HepG2 (cell line): ENCODE data around the gene SNU13. TPM values are rescaled to one million over a fixed set of nuclear protein-coding genes. Genes with fewer than 3 reads are reported as not detected.

Experiments
- ATAC-seq: fragments of 200-7000 bp; cut with Tn5 transposase; 3 replicates; pipeline ENCODE4 v1.9.1; 2020; ENCODE audit warnings: mild to moderate bottlenecking, moderate library complexity
- BruUV-seq: library from RNA; stranded (reverse); fragments of 400-500 nt; replicated peaks from 2 replicates; lab custom pipeline; 2021; lab: Mats Ljungman, UMichigan
- CTCF ChIA-PET: fragments of 300-600 bp; formaldehyde crosslinking; extraction: SDS; loops from one replicate; lab custom pipeline; 2021; ENCODE audit warnings: low total read pairs, inconsistent platforms, low intra/inter-chr PET ratio; lab: Yijun Ruan, JAX
- POLR2A ChIA-PET: fragments of 350-600 bp; sonication (Branson Sonifier 250); formaldehyde crosslinking; loops from one replicate; lab custom pipeline; 2020; ENCODE audit warnings: antibody characterized with exemption, inconsistent platforms; lab: Yijun Ruan, JAX
- DNase-seq: peaks from one replicate; pipeline ENCODE4 v3.0.0-alpha.2; 2015; ENCODE audit warnings: low spot score
- FAIRE-seq: peaks from 3 replicates; lab custom pipeline; 2011; peaks lifted over from hg19 to GRCh38; lab: Jason Lieb, UNC
- H2AFZ ChIP-seq: one replicate; pipeline ENCODE4 v1.6.1; 2011; ENCODE audit warnings: low read length, inconsistent platforms
- H3K27ac ChIP-seq: fragments of 300-600 bp; 3 replicates; pipeline ENCODE4 v1.8.0; 2011; ENCODE audit warnings: mixed run types, mild to moderate bottlenecking, mixed read lengths, low read length, inconsistent platforms; ENCODE audit not compliant: insufficient read depth; ENCODE audit errors: extremely low read length
- H3K27me3 ChIP-seq, 2 experiments: fragments of 200-600 bp in 1 of 2; 2 replicates in 1 of 2; 3 replicates in 1 of 2; pipeline versions ENCODE4 v1.6.0 to v1.8.0; 2011; ENCODE audit warnings: low read length in 2 of 2, mild to moderate bottlenecking in 2 of 2, moderate library complexity in 2 of 2, inconsistent platforms in 1 of 2; ENCODE audit not compliant: insufficient read depth in 2 of 2, control insufficient read depth in 1 of 2
- H3K36me3 ChIP-seq, 2 experiments: fragments of 200-600 bp in 1 of 2; replicated peaks in 1 of 2; 2 replicates in 1 of 2; 3 replicates in 1 of 2; pipeline versions ENCODE4 v1.5.1 to v1.8.0; 2011; ENCODE audit warnings: low read length in 2 of 2, inconsistent platforms in 1 of 2; ENCODE audit not compliant: insufficient read depth in 2 of 2, control insufficient read depth in 1 of 2
- H3K4me1 ChIP-seq: 2 replicates; pipeline ENCODE4 v1.5.1; 2012; ENCODE audit warnings: low read length, inconsistent platforms; ENCODE audit not compliant: insufficient read depth
- H3K4me2 ChIP-seq: 2 replicates; pipeline ENCODE4 v1.6.0; 2011; ENCODE audit warnings: low read depth, low read length, inconsistent platforms
- H3K4me3 ChIP-seq, 3 experiments: fragments of 200-600 bp in 1 of 3; sonication (generic), shearing (Covaris generic) in 1 of 3; replicated peaks in 1 of 3; 2 replicates each; pipeline ENCODE4 v1.5.1; 2011 to 2016; ENCODE audit warnings: low read length in 3 of 3, inconsistent platforms in 2 of 3, low read depth in 2 of 3, mild to moderate bottlenecking in 2 of 3, control low read depth in 1 of 3, mixed read lengths in 1 of 3; ENCODE audit not compliant: insufficient read depth in 1 of 3
- H3K79me2 ChIP-seq: one replicate; pipeline ENCODE4 v1.6.1; 2011; ENCODE audit warnings: low read length, inconsistent platforms; ENCODE audit not compliant: insufficient read depth
- H3K9ac ChIP-seq: 2 replicates; pipeline ENCODE4 v1.6.0; 2011; ENCODE audit warnings: mild to moderate bottlenecking, low read depth, low read length, inconsistent platforms; ENCODE audit not compliant: insufficient read depth
- H3K9me3 ChIP-seq: 2 replicates; pipeline ENCODE4 v1.5.1; 2012; ENCODE audit warnings: mild to moderate bottlenecking, low read length
- H4K20me1 ChIP-seq: 2 replicates; pipeline ENCODE4 v1.6.0; 2011; ENCODE audit warnings: inconsistent platforms, mild to moderate bottlenecking, low read length, moderate library complexity; ENCODE audit not compliant: insufficient read depth
- ARNTL ChIP-seq: sonication (generic); formaldehyde crosslinking; IDR thresholded peaks from 2 replicates; pipeline ENCODE4 v1.4.0; 2020; ENCODE audit warnings: mild to moderate bottlenecking, missing genetic modification reagents
- BATF2 ChIP-seq: sonication (generic); formaldehyde crosslinking; IDR thresholded peaks from 2 replicates; pipeline ENCODE4 v1.8.0; 2022; ENCODE audit warnings: mild to moderate bottlenecking, missing genetic modification reagents, moderate library complexity
- HNF4A ChIP-seq: sonication (generic); formaldehyde crosslinking; IDR thresholded peaks from 2 replicates; pipeline ENCODE4 v1.4.0; 2020; ENCODE audit warnings: missing genetic modification reagents
- MTA3 ChIP-seq: sonication (generic); formaldehyde crosslinking; IDR thresholded peaks from 2 replicates; pipeline ENCODE4 v1.4.0; 2020; ENCODE audit warnings: missing genetic modification reagents
- RBM22 ChIP-seq: fragments of 200-400 bp; formaldehyde crosslinking; optimal IDR thresholded peaks from 2 replicates; pipeline ENCODE3; 2017; ENCODE audit warnings: mild to moderate bottlenecking, low read length, moderate library complexity
- ZFP62 ChIP-seq: sonication (generic); formaldehyde crosslinking; IDR thresholded peaks from 2 replicates; pipeline ENCODE4 v1.4.0; 2020; ENCODE audit warnings: missing genetic modification reagents
- WGBS: methylation state at CpG from one replicate; pipeline ENCODE4 v1.1.6; 2017; ENCODE audit warnings: low lambda C conversion rate; 5-methylcytosine and 5-hydroxymethylcytosine counted together
- in situ Hi-C: cut with HindIII; loops from 2 replicates; pipeline ENCODE4 v1.10.0; 2017; ENCODE audit warnings: low pct_unique_long_range_greater_than_20kb; ENCODE audit not compliant: extremely low pct_ligation_motif_present
- intact Hi-C: fragments of 100-400 bp; cut with micrococcal nuclease; formaldehyde crosslinking; loops from one replicate; pipeline ENCODE4 v1.10.0; 2022; ENCODE audit not compliant: unreplicated experiment
- polyA plus RNA-seq, 8 experiments: library from polyadenylated mRNA; depleted of rRNA in 3 of 8; stranded (reverse) in 7 of 8; unstranded in 1 of 8; fragments of >200 nt; fragmentation: Illumina TruSeq in 4 of 8; extraction: Trizol in 4 of 8; gene quantifications; 2 replicates each; pipeline versions ENCODE4 v1.2.1 to v1.2.3, GENCODE V29; 2011 to 2016; ENCODE audit warnings: low read depth in 4 of 8, missing spikeins in 1 of 8, mixed read lengths in 1 of 8; ENCODE audit not compliant: insufficient read depth in 1 of 8
- total RNA-seq, 5 experiments: library from RNA; depleted of rRNA; stranded (reverse); fragments of >200 nt; fragmentation: Illumina TruSeq; extraction: Trizol; gene quantifications; 2 replicates each; pipeline ENCODE4 v1.2.3, GENCODE V29; 2016; ENCODE audit warnings: low read depth in 1 of 5
- TF ChIP-seq, protein P1 (sequence below): sonication (generic); formaldehyde crosslinking; IDR thresholded peaks from 2 replicates; pipeline ENCODE4 v1.5.0; 2020; ENCODE audit warnings: missing genetic modification reagents, mild to moderate bottlenecking, borderline replicate concordance
- TF ChIP-seq, protein P2 (sequence below): IDR thresholded peaks from 2 replicates; pipeline ENCODE4 v1.6.1; 2012; ENCODE audit warnings: low read length, improper control_type of control experiment
- TF ChIP-seq, protein P3 (sequence below): sonication (generic); formaldehyde crosslinking; IDR thresholded peaks from 2 replicates; pipeline ENCODE4 v1.4.0; 2020; ENCODE audit warnings: missing genetic modification reagents
- TF ChIP-seq, protein P4 (sequence below): sonication (generic); formaldehyde crosslinking; IDR thresholded peaks from 2 replicates; pipeline ENCODE4 v1.4.0; 2020; ENCODE audit warnings: mild to moderate bottlenecking, missing genetic modification reagents

Gene SNU13
- total and polyA plus RNA-seq, 2 of the 13 experiments (the other 11 are each of a cell fraction or from before 2014, with no cell fraction given), result 203 to 287 TPM

DNA sequence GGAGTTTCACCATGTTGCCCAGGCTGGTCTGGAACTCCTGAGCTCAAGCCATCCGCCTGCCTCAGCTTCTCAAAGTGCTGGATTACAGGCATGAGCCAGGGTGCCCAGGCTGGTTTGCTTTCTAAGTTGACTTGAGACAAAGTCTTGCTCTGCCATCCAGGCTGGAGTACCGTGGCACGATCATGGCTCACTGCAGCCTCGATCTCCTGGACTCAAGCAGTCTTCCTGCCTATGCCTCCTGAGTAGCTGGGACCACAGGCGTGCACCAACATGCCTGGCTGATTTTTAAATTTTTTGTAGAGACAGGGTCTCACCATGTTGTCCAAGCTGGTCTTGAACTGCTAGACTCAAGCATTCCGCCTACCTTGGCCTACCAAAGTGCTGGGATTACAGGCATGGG lies 31.0 kb downstream of the SNU13 start:
- H3K9ac ChIP-seq, result no peak overlapping the region
- no peaks in the 10 kb centered on the region for H3K27me3 ChIP-seq
- no peak overlapping the region for H3K4me3 ChIP-seq
- 98% methylated on average over 5 of the region's 6 CpGs for WGBS
- in situ Hi-C loops (no loop called here), intact Hi-C loops (no loop called here)
- no peaks in the 10 kb centered on the region for H4K20me1 ChIP-seq
- no peak for DNase-seq
- FAIRE-seq, result no peak
- peaks cover 43 to 89% of the 10 kb centered on the region in 2 experiments for H3K36me3 ChIP-seq
- no peak overlapping the region for H2AFZ ChIP-seq
- H3K9me3 ChIP-seq, result no peaks in the 10 kb centered on the region
- ATAC-seq, result no peak
- H3K79me2 ChIP-seq, result no peaks in the 10 kb centered on the region
- no TSS peak for BruUV-seq
- no peak overlapping the region for H3K27ac ChIP-seq
- H3K4me2 ChIP-seq, result no peak overlapping the region
- ChIA-PET CTCF (no interaction called here), POLR2A (no interaction called here)
- H3K4me1 ChIP-seq, result peaks cover 24% of the 10 kb centered on the region
- TF ChIP-seq, protein P1, sequence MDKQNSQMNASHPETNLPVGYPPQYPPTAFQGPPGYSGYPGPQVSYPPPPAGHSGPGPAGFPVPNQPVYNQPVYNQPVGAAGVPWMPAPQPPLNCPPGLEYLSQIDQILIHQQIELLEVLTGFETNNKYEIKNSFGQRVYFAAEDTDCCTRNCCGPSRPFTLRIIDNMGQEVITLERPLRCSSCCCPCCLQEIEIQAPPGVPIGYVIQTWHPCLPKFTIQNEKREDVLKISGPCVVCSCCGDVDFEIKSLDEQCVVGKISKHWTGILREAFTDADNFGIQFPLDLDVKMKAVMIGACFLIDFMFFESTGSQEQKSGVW (CRISPR knock-in tag), result no peak
- TF ChIP-seq BATF2, result no peak
- TF ChIP-seq HNF4A (CRISPR knock-in tag), result no peak
- TF ChIP-seq, protein P2, sequence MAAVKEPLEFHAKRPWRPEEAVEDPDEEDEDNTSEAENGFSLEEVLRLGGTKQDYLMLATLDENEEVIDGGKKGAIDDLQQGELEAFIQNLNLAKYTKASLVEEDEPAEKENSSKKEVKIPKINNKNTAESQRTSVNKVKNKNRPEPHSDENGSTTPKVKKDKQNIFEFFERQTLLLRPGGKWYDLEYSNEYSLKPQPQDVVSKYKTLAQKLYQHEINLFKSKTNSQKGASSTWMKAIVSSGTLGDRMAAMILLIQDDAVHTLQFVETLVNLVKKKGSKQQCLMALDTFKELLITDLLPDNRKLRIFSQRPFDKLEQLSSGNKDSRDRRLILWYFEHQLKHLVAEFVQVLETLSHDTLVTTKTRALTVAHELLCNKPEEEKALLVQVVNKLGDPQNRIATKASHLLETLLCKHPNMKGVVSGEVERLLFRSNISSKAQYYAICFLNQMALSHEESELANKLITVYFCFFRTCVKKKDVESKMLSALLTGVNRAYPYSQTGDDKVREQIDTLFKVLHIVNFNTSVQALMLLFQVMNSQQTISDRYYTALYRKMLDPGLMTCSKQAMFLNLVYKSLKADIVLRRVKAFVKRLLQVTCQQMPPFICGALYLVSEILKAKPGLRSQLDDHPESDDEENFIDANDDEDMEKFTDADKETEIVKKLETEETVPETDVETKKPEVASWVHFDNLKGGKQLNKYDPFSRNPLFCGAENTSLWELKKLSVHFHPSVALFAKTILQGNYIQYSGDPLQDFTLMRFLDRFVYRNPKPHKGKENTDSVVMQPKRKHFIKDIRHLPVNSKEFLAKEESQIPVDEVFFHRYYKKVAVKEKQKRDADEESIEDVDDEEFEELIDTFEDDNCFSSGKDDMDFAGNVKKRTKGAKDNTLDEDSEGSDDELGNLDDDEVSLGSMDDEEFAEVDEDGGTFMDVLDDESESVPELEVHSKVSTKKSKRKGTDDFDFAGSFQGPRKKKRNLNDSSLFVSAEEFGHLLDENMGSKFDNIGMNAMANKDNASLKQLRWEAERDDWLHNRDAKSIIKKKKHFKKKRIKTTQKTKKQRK, result no peak
- TF ChIP-seq, protein P3, sequence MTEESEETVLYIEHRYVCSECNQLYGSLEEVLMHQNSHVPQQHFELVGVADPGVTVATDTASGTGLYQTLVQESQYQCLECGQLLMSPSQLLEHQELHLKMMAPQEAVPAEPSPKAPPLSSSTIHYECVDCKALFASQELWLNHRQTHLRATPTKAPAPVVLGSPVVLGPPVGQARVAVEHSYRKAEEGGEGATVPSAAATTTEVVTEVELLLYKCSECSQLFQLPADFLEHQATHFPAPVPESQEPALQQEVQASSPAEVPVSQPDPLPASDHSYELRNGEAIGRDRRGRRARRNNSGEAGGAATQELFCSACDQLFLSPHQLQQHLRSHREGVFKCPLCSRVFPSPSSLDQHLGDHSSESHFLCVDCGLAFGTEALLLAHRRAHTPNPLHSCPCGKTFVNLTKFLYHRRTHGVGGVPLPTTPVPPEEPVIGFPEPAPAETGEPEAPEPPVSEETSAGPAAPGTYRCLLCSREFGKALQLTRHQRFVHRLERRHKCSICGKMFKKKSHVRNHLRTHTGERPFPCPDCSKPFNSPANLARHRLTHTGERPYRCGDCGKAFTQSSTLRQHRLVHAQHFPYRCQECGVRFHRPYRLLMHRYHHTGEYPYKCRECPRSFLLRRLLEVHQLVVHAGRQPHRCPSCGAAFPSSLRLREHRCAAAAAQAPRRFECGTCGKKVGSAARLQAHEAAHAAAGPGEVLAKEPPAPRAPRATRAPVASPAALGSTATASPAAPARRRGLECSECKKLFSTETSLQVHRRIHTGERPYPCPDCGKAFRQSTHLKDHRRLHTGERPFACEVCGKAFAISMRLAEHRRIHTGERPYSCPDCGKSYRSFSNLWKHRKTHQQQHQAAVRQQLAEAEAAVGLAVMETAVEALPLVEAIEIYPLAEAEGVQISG (CRISPR knock-in tag), result no peak
- TF ChIP-seq, protein P4, sequence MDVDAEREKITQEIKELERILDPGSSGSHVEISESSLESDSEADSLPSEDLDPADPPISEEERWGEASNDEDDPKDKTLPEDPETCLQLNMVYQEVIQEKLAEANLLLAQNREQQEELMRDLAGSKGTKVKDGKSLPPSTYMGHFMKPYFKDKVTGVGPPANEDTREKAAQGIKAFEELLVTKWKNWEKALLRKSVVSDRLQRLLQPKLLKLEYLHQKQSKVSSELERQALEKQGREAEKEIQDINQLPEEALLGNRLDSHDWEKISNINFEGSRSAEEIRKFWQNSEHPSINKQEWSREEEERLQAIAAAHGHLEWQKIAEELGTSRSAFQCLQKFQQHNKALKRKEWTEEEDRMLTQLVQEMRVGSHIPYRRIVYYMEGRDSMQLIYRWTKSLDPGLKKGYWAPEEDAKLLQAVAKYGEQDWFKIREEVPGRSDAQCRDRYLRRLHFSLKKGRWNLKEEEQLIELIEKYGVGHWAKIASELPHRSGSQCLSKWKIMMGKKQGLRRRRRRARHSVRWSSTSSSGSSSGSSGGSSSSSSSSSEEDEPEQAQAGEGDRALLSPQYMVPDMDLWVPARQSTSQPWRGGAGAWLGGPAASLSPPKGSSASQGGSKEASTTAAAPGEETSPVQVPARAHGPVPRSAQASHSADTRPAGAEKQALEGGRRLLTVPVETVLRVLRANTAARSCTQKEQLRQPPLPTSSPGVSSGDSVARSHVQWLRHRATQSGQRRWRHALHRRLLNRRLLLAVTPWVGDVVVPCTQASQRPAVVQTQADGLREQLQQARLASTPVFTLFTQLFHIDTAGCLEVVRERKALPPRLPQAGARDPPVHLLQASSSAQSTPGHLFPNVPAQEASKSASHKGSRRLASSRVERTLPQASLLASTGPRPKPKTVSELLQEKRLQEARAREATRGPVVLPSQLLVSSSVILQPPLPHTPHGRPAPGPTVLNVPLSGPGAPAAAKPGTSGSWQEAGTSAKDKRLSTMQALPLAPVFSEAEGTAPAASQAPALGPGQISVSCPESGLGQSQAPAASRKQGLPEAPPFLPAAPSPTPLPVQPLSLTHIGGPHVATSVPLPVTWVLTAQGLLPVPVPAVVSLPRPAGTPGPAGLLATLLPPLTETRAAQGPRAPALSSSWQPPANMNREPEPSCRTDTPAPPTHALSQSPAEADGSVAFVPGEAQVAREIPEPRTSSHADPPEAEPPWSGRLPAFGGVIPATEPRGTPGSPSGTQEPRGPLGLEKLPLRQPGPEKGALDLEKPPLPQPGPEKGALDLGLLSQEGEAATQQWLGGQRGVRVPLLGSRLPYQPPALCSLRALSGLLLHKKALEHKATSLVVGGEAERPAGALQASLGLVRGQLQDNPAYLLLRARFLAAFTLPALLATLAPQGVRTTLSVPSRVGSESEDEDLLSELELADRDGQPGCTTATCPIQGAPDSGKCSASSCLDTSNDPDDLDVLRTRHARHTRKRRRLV, result no peak
- no peak for TF ChIP-seq RBM22
- no peak for TF ChIP-seq MTA3 (CRISPR knock-in tag)
- no peak for TF ChIP-seq ARNTL (CRISPR knock-in tag)
- TF ChIP-seq ZFP62, result no peak
